CD4-positive, CD25-positive, alpha-beta regulatory T cell (primary cell): Measurements from ENCODE around the gene CHST4. TPM values are rescaled to one million over a fixed set of nuclear protein-coding genes. Genes with fewer than 3 reads are reported as not detected.

Experiments used
- ATAC-seq, 2 donors: fragments of 150-1000 bp; cut with Tn5 transposase; one replicate each; pipeline ENCODE4 v1.10.0; 2021; ENCODE audit warnings: low read depth in 2 of 2, moderate number of reproducible peaks in 2 of 2, moderate library complexity in 1 of 2
- DNase-seq, 3 donors: peaks; one replicate each; pipeline versions ENCODE4 v3.0.0 to v3.0.0-alpha.2; 2012 to 2022; ENCODE audit warnings: mixed read lengths in 1 of 3
- H3K27ac ChIP-seq: one replicate; pipeline ENCODE4 v1.7.0; 2013; ENCODE audit warnings: mild to moderate bottlenecking, low read length; ENCODE audit not compliant: insufficient read depth, poor library complexity, severe bottlenecking
- H3K27me3 ChIP-seq: one replicate; pipeline ENCODE4 v1.7.0; 2013; ENCODE audit warnings: low read length; ENCODE audit not compliant: control insufficient read depth, insufficient read depth
- H3K36me3 ChIP-seq: one replicate; pipeline ENCODE4 v1.7.0; 2013; ENCODE audit warnings: mild to moderate bottlenecking, low read length, moderate library complexity; ENCODE audit not compliant: control insufficient read depth, insufficient read depth
- H3K4me1 ChIP-seq: 2 replicates; pipeline ENCODE4 v1.7.0; 2013; ENCODE audit warnings: mild to moderate bottlenecking, low read length; ENCODE audit not compliant: insufficient read depth, control insufficient read depth, poor library complexity, severe bottlenecking
- H3K4me3 ChIP-seq: one replicate; pipeline ENCODE4 v1.7.0; 2013; ENCODE audit warnings: low read depth, mild to moderate bottlenecking, low read length, moderate library complexity
- H3K9me3 ChIP-seq, 2 experiments: 1 replicate in 1 of 2; 2 replicates in 1 of 2; pipeline ENCODE4 v1.7.0; 2013; ENCODE audit warnings: low read length in 2 of 2, mild to moderate bottlenecking in 1 of 2, moderate library complexity in 1 of 2; ENCODE audit not compliant: control insufficient read depth in 2 of 2
- H3K27ac Mint-ChIP-seq, 3 donors: one replicate each; pipeline ENCODE4 v1.8.0; 2020 to 2022; ENCODE audit warnings: mild to moderate bottlenecking in 3 of 3, mixed read lengths in 3 of 3, moderate library complexity in 2 of 3
- H3K27me3 Mint-ChIP-seq: one replicate; pipeline ENCODE4 v1.8.0; 2022; ENCODE audit warnings: mild to moderate bottlenecking, mixed read lengths
- H3K36me3 Mint-ChIP-seq: one replicate; pipeline ENCODE4 v1.8.0; 2020; ENCODE audit warnings: mixed read lengths
- H3K4me1 Mint-ChIP-seq, 4 donors: one replicate each; pipeline ENCODE4 v1.8.0; 2020 to 2022; ENCODE audit warnings: mixed read lengths in 4 of 4, mild to moderate bottlenecking in 1 of 4
- H3K4me3 Mint-ChIP-seq, 4 donors: one replicate each; pipeline ENCODE4 v1.8.0; 2020 to 2022; ENCODE audit warnings: mild to moderate bottlenecking in 4 of 4, mixed read lengths in 4 of 4, moderate library complexity in 3 of 4
- H3K9me3 Mint-ChIP-seq, 7 donors: one replicate each; pipeline ENCODE4 v1.8.0; 2020 to 2022; ENCODE audit warnings: mixed read lengths in 7 of 7, mild to moderate bottlenecking in 3 of 7, moderate library complexity in 2 of 7
- polyA plus RNA-seq, 4 donors: library from polyadenylated mRNA; unstranded; fragments of 300-500 nt; fragmentation: Illumina TruSeq; gene quantifications; one replicate each; pipeline ENCODE4 v1.2.3, GENCODE V29; 2021
- total RNA-seq: library from RNA; stranded (reverse); gene quantifications from one replicate; pipeline ENCODE4 v1.2.3, GENCODE V29; 2022

The CHST4 gene
- total and polyA plus RNA-seq, 5 donors from 2014 or later: not detected

DNA sequence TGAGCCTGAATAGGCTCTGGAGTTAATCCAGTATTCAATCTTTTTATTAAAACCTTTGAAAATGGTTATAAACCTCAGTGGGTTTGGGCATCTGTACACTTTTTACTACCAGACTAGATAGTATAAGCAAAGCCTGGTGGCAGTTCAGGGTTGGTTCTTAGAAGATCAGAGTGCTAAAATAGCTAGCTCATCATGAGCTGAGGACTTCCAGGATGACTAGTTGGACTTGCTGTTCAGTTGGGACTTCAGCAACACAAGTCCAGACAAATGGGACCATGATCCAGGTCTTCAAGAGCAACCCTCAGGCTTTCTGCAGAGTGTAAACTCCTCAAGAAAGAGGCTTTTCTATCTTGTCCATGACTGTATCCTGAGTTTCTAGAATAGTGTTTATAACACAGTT, 35.9 kb upstream of the CHST4 start:
- no peak overlapping the region for H3K27ac Mint-ChIP-seq
- peaks cover 0 to 6% (median 0%) of the 10 kb centered on the region in 4 donors for H3K4me1 Mint-ChIP-seq
- no peak for ATAC-seq

DNA sequence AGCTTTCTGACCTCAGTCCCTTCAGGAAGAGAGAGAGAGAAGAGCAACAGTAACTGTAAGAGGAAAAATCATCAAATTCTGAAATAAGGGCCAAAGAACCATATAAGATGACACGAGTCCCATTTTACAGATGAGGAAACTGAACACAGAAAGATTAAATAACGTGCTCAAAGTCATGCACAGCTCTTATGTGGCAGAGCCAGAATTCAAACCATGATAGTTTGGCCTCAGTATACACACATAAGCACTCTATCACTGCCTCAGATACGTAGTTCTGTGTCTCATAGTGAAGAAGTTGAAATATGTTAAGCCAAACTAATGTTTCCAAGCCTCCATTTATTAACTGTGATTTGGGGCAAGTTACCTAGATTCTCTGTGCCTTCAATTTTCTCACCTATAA, 35.2 kb upstream of the CHST4 start:
- no peak for ATAC-seq

More for the DNA sequence above, 35.9 kb upstream of the CHST4 start:
- no peaks in the 10 kb centered on the region for H3K9me3 ChIP-seq
- Mint-ChIP-seq H3K9me3 (no peaks in the 10 kb centered on the region), H3K4me3 (no peak overlapping the region), H3K27me3 (peaks cover 5% of the 10 kb centered on the region), H3K36me3 (no peaks in the 10 kb centered on the region)
- H3K27ac ChIP-seq: no peak overlapping the region
- H3K27me3 ChIP-seq: no peaks in the 10 kb centered on the region
- H3K36me3 ChIP-seq: no peaks in the 10 kb centered on the region
- no peak for DNase-seq
- H3K4me1 ChIP-seq: no peaks in the 10 kb centered on the region
- H3K4me3 ChIP-seq: no peak overlapping the region

DNA sequence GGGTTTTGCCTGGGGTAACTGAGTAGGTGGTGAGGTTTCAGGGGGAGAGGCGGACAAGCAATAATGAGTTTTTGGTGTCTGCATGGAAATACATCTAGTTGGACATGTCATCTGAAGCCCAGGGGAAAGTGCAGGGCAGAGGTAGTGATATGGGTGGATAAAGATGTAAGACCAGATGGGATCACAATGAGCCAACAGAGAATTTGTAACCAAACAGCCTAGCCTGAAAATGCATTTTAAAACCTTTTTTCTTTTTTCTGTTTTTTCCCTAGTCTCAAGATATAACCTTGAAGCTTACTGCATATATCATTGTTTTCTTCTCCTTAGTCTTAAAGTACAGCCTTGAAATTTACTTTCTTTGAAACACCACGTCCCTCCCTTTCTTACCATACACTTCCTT, 33.4 kb upstream of the CHST4 start:
- Mint-ChIP-seq H3K27me3 (peaks cover 11% of the 10 kb centered on the region), H3K27ac (peak overlapping the region in 1 of 3 donors; percentile 21), H3K9me3 (no peaks in the 10 kb centered on the region), H3K4me3 (no peak overlapping the region), H3K36me3 (no peaks in the 10 kb centered on the region), H3K4me1 (no peaks in the 10 kb centered on the region)
- Histone ChIP-seq H3K36me3 (no peaks in the 10 kb centered on the region), H3K27ac (no peak overlapping the region), H3K9me3 (no peaks in the 10 kb centered on the region), H3K4me3 (no peak overlapping the region), H3K4me1 (no peaks in the 10 kb centered on the region), H3K27me3 (no peaks in the 10 kb centered on the region)
- ATAC-seq: no peak
- DNase-seq: no peak

More for the DNA sequence above, 35.2 kb upstream of the CHST4 start:
- no peaks in the 10 kb centered on the region for H3K36me3 ChIP-seq
- no peak overlapping the region for H3K27ac ChIP-seq
- H3K4me3 ChIP-seq: no peak overlapping the region
- H3K9me3 ChIP-seq: no peaks in the 10 kb centered on the region
- Mint-ChIP-seq H3K9me3 (no peaks in the 10 kb centered on the region), H3K27me3 (peaks cover 5% of the 10 kb centered on the region), H3K4me3 (no peak overlapping the region), H3K4me1 (peaks cover 0 to 5% (median 0%) of the 10 kb centered on the region in 4 donors), H3K27ac (no peak overlapping the region), H3K36me3 (no peaks in the 10 kb centered on the region)
- no peaks in the 10 kb centered on the region for H3K4me1 ChIP-seq
- no peak for DNase-seq
- H3K27me3 ChIP-seq: no peaks in the 10 kb centered on the region

DNA sequence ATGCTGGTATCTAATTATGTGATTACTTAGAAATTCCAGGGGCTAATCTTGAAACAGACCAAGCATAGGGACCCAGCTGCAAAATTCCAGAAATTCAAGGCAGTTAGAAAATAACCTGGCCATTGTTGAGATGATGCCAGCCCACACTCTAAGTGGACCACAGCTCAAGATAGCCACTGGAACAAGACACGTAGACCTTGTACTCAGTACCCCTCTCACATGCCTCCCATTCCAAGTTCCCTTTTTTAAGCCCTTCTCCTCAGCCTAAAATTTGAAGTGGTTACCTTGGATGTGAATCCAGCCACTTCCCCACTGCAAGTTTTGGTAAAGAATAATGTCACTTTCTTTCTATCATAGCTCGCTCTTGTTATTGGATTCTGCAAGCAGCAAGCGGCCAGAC, 33.0 kb upstream of the CHST4 start:
- Mint-ChIP-seq H3K9me3 (no peaks in the 10 kb centered on the region), H3K27me3 (peaks cover 15% of the 10 kb centered on the region), H3K4me3 (no peak overlapping the region), H3K27ac (no peak overlapping the region), H3K4me1 (no peaks in the 10 kb centered on the region), H3K36me3 (no peaks in the 10 kb centered on the region)
- Histone ChIP-seq H3K9me3 (no peaks in the 10 kb centered on the region), H3K27ac (no peak overlapping the region), H3K4me3 (no peak overlapping the region), H3K4me1 (no peaks in the 10 kb centered on the region), H3K27me3 (no peaks in the 10 kb centered on the region), H3K36me3 (no peaks in the 10 kb centered on the region)
- ATAC-seq (no peak), DNase-seq (no peak)

DNA sequence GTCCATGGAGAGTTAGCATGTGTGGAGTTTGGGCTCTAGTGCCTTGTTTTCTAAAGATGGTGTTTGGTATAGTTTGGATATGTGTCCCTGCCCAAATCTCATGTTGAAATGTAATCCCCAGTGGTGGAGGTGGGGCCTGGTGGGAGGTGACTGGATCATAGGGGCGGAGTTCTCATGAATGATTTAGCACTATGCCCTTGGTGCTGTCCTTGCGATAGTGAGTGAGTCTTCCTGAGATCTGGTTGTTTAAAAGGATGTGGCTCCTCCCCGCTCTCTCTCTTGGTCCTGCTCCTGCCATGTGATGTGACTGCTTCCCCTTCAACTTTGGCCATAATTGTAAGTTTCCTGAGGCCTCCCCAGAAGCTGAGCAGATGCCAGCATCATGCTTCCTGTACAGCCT, 28.2 kb upstream of the CHST4 start:
- ATAC-seq (no peak), DNase-seq (no peak)
- Mint-ChIP-seq H3K4me1 (no peaks in the 10 kb centered on the region), H3K9me3 (no peaks in the 10 kb centered on the region), H3K27me3 (peaks cover 20% of the 10 kb centered on the region), H3K36me3 (no peaks in the 10 kb centered on the region), H3K27ac (no peak overlapping the region), H3K4me3 (no peak overlapping the region)
- no peaks in the 10 kb centered on the region for H3K4me1 ChIP-seq
- H3K36me3 ChIP-seq: no peaks in the 10 kb centered on the region
- H3K4me3 ChIP-seq: no peak overlapping the region
- H3K27me3 ChIP-seq: peaks cover 2% of the 10 kb centered on the region
- no peaks in the 10 kb centered on the region for H3K9me3 ChIP-seq
- no peak overlapping the region for H3K27ac ChIP-seq

DNA sequence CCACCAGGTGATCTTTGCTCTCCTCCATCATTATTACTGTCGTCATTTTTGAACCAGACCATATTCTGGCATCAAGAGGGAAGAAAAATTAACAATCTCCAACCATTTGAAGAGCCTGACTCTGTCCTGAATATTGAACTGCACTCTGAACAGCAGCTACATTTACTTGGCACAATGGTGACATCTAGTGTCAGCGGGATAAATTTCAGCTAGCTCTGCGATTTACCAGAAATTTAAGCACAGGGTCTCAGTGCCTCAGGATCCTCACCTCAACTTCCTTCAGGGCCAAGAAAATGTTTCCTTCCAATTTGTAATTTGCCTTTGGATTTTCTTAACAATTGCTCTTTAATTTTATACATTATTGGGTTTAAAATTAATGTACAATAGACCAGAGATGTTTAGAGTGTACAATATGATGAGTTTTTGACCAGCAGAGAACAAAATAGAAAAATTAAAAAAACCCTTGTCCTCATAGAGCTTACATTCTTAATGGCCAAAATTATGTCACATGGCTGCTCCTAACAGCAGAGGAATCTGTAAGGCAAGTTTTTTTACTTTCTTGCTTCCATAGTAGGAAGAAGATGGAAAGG, 26.4 kb upstream of the CHST4 start:
- no peak overlapping the region for H3K4me3 ChIP-seq
- no peak overlapping the region for H3K4me3 Mint-ChIP-seq
- no peaks in the 10 kb centered on the region for H3K4me1 ChIP-seq
- no peaks in the 10 kb centered on the region for H3K4me1 Mint-ChIP-seq
- no peaks in the 10 kb centered on the region for H3K9me3 ChIP-seq
- no peaks in the 10 kb centered on the region for H3K36me3 Mint-ChIP-seq
- DNase-seq (peak; percentile 30 to 72 (median 57)), ATAC-seq (peak; percentile 55 to 65)
- no peaks in the 10 kb centered on the region for H3K36me3 ChIP-seq
- peaks cover 3% of the 10 kb centered on the region for H3K27me3 ChIP-seq
- no peaks in the 10 kb centered on the region for H3K9me3 Mint-ChIP-seq
- no peak overlapping the region for H3K27ac Mint-ChIP-seq
- H3K27ac ChIP-seq: no peak overlapping the region
- H3K27me3 Mint-ChIP-seq: peaks cover 17% of the 10 kb centered on the region

DNA sequence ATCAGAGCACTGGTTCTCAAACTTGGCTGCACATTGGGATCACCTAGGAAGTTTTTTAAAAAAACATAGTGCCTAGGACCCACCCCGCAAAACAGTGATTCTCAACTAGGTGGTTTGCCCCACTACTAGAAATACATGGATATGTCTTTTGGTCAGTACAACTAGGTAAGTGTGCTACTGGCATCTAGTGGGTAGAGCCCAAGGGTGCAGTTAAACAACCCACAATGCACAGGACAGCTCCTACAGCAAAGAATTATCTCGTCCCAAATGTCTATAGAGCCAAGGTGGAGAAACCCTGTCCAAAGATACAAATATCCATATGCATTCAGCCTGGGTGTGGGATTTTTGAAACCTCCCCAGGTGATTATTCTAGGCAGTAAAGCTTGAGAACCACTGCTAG, 25.3 kb upstream of the CHST4 start:
- H3K36me3 Mint-ChIP-seq: no peaks in the 10 kb centered on the region
- DNase-seq (no peak), ATAC-seq (no peak)
- no peaks in the 10 kb centered on the region for H3K4me1 Mint-ChIP-seq
- Histone ChIP-seq H3K36me3 (no peaks in the 10 kb centered on the region), H3K27me3 (peaks cover 3% of the 10 kb centered on the region), H3K4me1 (no peaks in the 10 kb centered on the region), H3K27ac (no peak overlapping the region), H3K4me3 (no peak overlapping the region), H3K9me3 (no peaks in the 10 kb centered on the region)
- H3K4me3 Mint-ChIP-seq: no peak overlapping the region
- H3K27ac Mint-ChIP-seq: no peak overlapping the region
- peaks cover 17% of the 10 kb centered on the region for H3K27me3 Mint-ChIP-seq
- H3K9me3 Mint-ChIP-seq: no peaks in the 10 kb centered on the region

DNA sequence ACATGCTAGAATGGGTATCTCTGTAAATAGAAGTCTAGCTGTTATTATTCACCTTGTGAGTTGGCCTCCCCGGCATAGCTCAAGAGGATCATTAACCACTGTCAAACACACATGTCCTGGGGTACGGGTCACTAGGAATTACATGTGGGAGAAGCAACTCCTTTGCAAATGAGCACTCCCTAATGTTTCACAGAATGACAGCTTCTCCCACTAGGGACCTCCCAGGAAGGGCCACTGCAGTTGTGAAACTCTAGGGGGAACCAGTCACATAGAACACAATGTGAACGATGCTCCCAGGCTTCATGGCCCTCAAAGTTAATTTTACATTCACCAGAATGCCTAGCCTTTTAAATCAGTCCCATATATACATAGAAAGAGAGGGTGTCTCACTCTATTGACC, 24.7 kb upstream of the CHST4 start:
- no peaks in the 10 kb centered on the region for H3K36me3 Mint-ChIP-seq
- Histone ChIP-seq H3K27me3 (peaks cover 3% of the 10 kb centered on the region), H3K4me1 (no peaks in the 10 kb centered on the region), H3K27ac (no peak overlapping the region), H3K9me3 (no peaks in the 10 kb centered on the region), H3K4me3 (no peak overlapping the region), H3K36me3 (no peaks in the 10 kb centered on the region)
- no peak overlapping the region for H3K4me3 Mint-ChIP-seq
- DNase-seq (no peak), ATAC-seq (no peak)
- no peaks in the 10 kb centered on the region for H3K9me3 Mint-ChIP-seq
- no peak overlapping the region for H3K27ac Mint-ChIP-seq
- no peaks in the 10 kb centered on the region for H3K4me1 Mint-ChIP-seq
- H3K27me3 Mint-ChIP-seq: peaks cover 17% of the 10 kb centered on the region
